ENCODE results near the gene SLC9A1.

Gene SLC9A1

GRCh38 chr1:27122652-27123051 is 32.3 kb downstream of the SLC9A1 start:
- Histone ChIP-seq H3K4me1 (ENCODE audit: insufficient read depth, low read length) (no peaks in the 10 kb centered on the region), H3K27ac (ENCODE audit: low read length) (no peak overlapping the region), H3K9me3 (ENCODE audit: insufficient read depth, low read length, severe bottlenecking) (no peaks in the 10 kb centered on the region), H3K4me3 (ENCODE audit: low read depth in 1 of 2, low read length in 2 of 2) (no peak overlapping the region), H3K79me2 (ENCODE audit: insufficient read depth, low read length) (no peaks in the 10 kb centered on the region), H3K36me3 (ENCODE audit: insufficient read depth, low read length) (no peaks in the 10 kb centered on the region), H4K20me1 (ENCODE audit: insufficient read depth, low read length) (peaks cover 5% of the 10 kb centered on the region; the same call in 1 of the 2 replicates), H3K9ac (ENCODE audit: low read depth, low read length) (no peak overlapping the region), H3K27me3 (ENCODE audit: insufficient read depth, low read length, poor library complexity) (no peaks in the 10 kb centered on the region), H2AFZ (ENCODE audit: low read depth, low read length) (no peak overlapping the region), H3K4me2 (ENCODE audit: insufficient read depth, low read length) (no peak overlapping the region)
- TF ChIP-seq, protein P1, sequence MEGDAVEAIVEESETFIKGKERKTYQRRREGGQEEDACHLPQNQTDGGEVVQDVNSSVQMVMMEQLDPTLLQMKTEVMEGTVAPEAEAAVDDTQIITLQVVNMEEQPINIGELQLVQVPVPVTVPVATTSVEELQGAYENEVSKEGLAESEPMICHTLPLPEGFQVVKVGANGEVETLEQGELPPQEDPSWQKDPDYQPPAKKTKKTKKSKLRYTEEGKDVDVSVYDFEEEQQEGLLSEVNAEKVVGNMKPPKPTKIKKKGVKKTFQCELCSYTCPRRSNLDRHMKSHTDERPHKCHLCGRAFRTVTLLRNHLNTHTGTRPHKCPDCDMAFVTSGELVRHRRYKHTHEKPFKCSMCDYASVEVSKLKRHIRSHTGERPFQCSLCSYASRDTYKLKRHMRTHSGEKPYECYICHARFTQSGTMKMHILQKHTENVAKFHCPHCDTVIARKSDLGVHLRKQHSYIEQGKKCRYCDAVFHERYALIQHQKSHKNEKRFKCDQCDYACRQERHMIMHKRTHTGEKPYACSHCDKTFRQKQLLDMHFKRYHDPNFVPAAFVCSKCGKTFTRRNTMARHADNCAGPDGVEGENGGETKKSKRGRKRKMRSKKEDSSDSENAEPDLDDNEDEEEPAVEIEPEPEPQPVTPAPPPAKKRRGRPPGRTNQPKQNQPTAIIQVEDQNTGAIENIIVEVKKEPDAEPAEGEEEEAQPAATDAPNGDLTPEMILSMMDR (IDR thresholded peaks at IDR 0.05; ENCODE audit: borderline replicate concordance, extremely low read depth, low read length, poor library complexity, severe bottlenecking), result no peak
- TF ChIP-seq EZH2 (IDR thresholded peaks at IDR 0.05; ENCODE audit: borderline replicate concordance, low read depth, low read length, severe bottlenecking), result no peak
- ATAC-seq (ENCODE audit: insufficient read depth, low read depth) (no peak), DNase-seq (no peak)

DNA sequence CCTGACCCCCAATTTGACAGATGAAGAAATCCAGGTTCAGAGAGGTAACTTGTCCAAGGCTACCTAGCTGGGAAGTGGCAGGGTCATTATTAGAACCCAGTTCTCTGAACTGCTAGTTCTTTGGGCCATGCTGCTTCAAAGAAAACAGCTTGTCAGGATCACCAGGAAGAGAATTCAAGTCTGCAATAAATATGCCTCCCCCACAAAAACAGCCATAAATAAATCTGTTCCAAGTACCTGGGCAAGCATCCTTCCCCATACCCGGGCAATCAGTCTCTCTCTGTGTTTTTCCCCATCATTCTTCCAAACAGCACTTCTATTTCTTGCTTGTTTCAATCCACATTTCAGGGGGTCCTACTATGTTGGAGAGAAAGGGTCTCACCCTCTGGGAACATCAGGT is 34.1 kb downstream of the SLC9A1 start:
- no peak for TF ChIP-seq EZH2 (IDR thresholded peaks at IDR 0.05; ENCODE audit: borderline replicate concordance, low read depth, low read length, severe bottlenecking)
- TF ChIP-seq, protein P1 (IDR thresholded peaks at IDR 0.05; ENCODE audit: borderline replicate concordance, extremely low read depth, low read length, poor library complexity, severe bottlenecking), result no peak
- DNase-seq, result no peak
- no peak overlapping the region for H3K4me2 ChIP-seq (ENCODE audit: insufficient read depth, low read length)
- no peaks in the 10 kb centered on the region for H3K79me2 ChIP-seq (ENCODE audit: insufficient read depth, low read length)
- H3K36me3 ChIP-seq (ENCODE audit: insufficient read depth, low read length), result no peaks in the 10 kb centered on the region
- H2AFZ ChIP-seq (ENCODE audit: low read depth, low read length), result no peak overlapping the region
- H3K9me3 ChIP-seq (ENCODE audit: insufficient read depth, low read length, severe bottlenecking), result no peaks in the 10 kb centered on the region
- no peak overlapping the region for H3K27ac ChIP-seq (ENCODE audit: low read length)
- H3K9ac ChIP-seq (ENCODE audit: low read depth, low read length), result no peak overlapping the region
- ATAC-seq (ENCODE audit: insufficient read depth, low read depth), result no peak
- peaks cover 8% of the 10 kb centered on the region; the same call in 1 of the 2 replicates for H4K20me1 ChIP-seq (ENCODE audit: insufficient read depth, low read length)
- H3K4me3 ChIP-seq (ENCODE audit: low read depth in 1 of 2, low read length in 2 of 2), result no peak overlapping the region
- no peaks in the 10 kb centered on the region for H3K27me3 ChIP-seq (ENCODE audit: insufficient read depth, low read length, poor library complexity)
- no peaks in the 10 kb centered on the region for H3K4me1 ChIP-seq (ENCODE audit: insufficient read depth, low read length)

GRCh38 chr1:27118440-27118689 is 36.6 kb downstream of the SLC9A1 start:
- ATAC-seq (ENCODE audit: insufficient read depth, low read depth), result no peak
- Histone ChIP-seq H3K4me1 (ENCODE audit: insufficient read depth, low read length) (no peaks in the 10 kb centered on the region), H3K36me3 (ENCODE audit: insufficient read depth, low read length) (peaks cover 6% of the 10 kb centered on the region; the same call in 1 of the 2 replicates), H4K20me1 (ENCODE audit: insufficient read depth, low read length) (peaks cover 11% of the 10 kb centered on the region; the same call in 1 of the 2 replicates), H2AFZ (ENCODE audit: low read depth, low read length) (no peak overlapping the region), H3K9ac (ENCODE audit: low read depth, low read length) (no peak overlapping the region), H3K79me2 (ENCODE audit: insufficient read depth, low read length) (no peaks in the 10 kb centered on the region), H3K27me3 (ENCODE audit: insufficient read depth, low read length, poor library complexity) (no peaks in the 10 kb centered on the region), H3K4me3 (ENCODE audit: low read depth in 1 of 2, low read length in 2 of 2) (no peak overlapping the region), H3K9me3 (ENCODE audit: insufficient read depth, low read length, severe bottlenecking) (no peaks in the 10 kb centered on the region), H3K4me2 (ENCODE audit: insufficient read depth, low read length) (no peak overlapping the region), H3K27ac (ENCODE audit: low read length) (no peak overlapping the region)
- no peak for TF ChIP-seq EZH2 (IDR thresholded peaks at IDR 0.05; ENCODE audit: borderline replicate concordance, low read depth, low read length, severe bottlenecking)
- TF ChIP-seq, protein P1 (IDR thresholded peaks at IDR 0.05; ENCODE audit: borderline replicate concordance, extremely low read depth, low read length, poor library complexity, severe bottlenecking), result no peak
- DNase-seq, result no peak

All from DND-41 (cell line).